ENCODE results near the gene SRGAP3.

SRGAP3 gene

DNA sequence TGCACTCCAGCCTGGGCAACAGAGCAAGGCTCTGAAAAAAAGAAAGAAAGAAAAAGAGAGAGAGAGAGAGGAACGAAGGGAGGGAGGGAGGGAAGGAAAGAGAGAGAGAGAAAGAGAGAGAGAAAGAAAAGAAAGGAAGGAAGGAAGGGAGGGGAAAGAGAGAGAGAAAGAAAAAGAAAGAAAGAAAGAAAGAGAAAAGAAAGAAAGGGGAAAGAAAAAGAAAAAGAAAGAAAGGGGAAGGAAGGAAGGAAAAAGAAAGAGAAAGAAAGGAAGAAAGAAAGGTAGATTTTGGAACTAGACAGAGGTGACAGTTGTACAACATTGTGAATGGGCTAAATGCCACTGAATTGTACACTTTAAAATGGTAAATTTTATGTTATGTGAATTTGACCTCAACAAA lies 5.3 kb upstream of the SRGAP3 start:
- no peak for DNase-seq

GRCh38 chr3:9253327-9253726 lies 3.9 kb upstream of the SRGAP3 start:
- no peak for DNase-seq

- no peak for DNase-seq
These were observed 1.8 kb upstream of the SRGAP3 start for GRCh38 chr3:9251055-9251786.

GRCh38 chr3:9250236-9250635 lies 790 bp upstream of the SRGAP3 start:
- peak in 13 of 58 donors; percentile 9 to 43 (median 20) for DNase-seq

- peak in 21 of 58 donors; percentile 14 to 62 (median 30) for DNase-seq
These were observed 749 bp downstream of the SRGAP3 start for GRCh38 chr3:9248522-9249271.

DNA sequence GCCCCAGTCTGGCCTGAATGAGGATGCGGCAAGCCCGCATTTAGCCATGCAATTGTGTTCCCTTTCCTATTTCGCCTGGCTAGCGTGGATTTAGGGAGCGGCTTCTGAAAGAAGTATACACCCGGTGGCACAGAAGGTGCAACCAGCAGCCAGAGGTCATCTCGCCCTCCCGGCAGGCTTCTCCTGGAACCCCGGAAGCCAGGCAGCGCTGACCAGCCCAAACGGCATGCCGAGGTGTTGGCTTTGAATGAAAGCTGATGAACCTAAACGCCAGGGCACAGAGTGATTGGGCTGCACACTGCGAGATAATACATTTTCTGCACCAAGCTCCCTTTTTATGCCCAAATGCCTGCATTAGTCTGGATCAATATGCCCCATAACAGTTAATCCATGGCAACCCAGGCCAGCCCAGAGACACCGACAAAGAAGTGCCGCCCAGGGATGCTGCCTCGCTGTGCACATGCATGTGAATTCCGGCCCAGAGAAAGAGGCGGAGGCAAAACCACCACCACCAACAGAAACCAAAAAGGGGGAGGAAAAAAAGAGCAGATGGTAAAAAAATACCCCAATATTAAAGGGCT lies 1.4 kb downstream of the SRGAP3 start:
- DNase-seq, result peak in 14 of 58 donors; percentile 7 to 62 (median 46)

DNA sequence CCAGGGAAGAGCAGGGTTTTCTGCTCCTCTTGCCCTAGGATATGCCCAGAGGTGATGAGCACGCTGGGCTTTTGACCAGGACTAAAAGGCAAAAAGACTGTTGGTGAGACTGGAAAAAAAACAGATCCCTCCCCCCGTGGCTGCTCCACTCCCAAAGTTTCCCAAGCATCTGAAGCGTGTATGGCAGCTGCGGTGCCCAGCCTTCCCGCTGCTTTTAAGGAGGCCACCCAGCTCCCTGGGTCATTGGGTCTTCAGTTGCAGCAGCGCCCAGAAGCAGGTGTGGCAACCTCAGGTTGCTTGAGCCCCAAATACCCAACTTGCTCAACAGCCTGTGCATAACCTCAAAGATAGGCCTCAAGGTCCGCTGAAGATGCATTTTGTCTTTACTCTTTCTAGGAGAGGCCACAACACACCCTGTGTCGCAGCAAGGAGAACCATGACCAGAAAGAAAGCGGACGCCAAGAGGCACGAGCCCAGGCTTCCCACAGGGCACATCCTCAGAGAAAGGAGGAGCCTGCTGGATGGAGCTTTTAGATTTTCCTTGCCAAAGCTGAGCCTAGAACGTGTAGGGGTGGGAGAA lies 2.0 kb downstream of the SRGAP3 start:
- DNase-seq, result peak in 16 of 58 donors; percentile 15 to 64 (median 44)

GRCh38 chr3:9246189-9246588 lies 3.3 kb downstream of the SRGAP3 start:
- DNase-seq, result no peak

DNA sequence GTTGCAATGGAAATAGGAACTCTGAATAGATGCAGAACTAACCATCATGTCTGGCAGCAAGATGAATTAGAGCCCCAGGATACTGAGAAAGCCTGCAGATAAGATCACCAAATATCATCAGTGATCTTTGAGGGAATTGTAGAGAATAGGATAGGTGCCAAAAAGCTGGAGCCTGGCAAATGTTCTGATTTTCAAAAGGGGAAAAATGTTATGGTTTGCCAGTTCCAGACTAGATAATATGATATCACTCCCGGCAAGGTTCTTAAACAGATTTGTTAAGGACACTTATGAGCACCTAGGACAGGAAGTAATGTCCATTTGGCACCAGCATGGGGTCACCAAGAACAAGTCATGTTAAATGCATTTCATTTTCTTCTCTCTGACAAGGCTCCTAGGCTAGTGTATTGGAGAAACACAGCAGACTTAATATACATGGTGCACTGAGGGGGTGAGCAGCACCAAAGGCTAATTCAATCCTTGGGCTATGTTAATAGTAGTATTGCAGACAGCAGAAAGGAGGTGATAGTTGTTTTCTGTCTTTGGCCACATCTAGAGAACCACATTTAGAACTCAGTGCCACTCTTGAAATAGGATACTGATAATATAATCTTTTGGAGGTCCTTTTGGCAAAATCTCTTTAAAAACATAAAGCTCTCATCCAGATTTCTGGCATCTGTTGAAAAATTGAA lies 4.8 kb downstream of the SRGAP3 start:
- no peak for DNase-seq

DNA sequence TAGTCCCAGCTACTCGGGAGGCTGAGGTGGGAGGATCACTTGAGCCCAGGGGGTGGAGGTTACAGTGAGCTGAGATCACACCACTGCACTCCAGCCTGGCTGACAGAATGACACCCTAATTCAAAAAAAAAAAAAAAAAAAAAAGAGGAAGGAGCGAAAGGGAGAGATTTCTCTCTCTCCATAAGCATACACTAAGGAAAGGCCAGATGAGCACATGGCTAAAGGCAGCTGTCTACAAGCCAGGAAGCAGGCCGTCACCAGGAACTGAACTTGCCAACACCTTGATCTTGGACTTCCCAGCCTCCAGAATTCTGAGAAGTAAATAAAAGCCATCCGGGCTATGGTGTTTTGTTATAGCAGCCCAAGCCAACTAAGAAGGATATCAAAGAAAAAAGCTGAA lies 7.5 kb downstream of the SRGAP3 start:
- no peak for DNase-seq

DNA sequence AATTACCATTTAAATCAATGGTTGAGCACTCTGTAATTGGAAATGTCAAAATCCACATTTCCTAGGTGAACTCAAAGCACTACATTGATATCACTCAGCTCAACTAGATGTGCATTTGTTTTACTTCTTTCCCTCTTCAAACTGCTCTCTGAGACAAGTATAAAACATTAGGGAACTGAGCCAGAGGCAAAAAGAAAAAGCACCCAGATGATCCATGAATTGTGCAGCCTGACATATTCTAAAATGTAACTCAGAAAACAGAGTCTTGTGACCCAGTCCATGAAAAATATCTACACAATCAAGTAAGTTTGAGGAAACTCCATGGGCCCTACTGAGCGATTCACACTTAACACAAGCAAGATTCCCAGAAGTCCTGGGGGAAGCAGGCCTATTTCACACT lies 9.8 kb downstream of the SRGAP3 start:
- DNase-seq, result no peak

- no peak for DNase-seq
These were observed 10.6 kb downstream of the SRGAP3 start for GRCh38 chr3:9238721-9239295.

DNA sequence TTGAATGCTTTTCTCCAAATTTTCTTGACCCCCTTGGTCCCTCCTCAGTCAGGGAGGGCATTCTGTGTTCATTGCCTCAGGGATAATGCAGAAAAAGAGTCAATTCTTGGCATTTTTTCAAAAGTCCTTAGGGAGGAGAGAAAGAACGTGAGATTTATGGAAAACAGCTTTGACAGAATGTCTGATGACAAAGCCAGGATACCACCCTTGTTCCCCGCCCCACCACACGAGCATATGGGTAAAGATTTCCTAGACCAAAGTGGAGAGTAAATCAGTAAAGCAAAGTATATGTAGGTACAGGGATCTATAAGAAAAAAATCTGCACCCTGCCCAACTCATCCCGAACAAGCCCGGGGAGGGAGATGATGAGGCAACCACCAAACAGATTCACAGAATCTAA lies 11.2 kb downstream of the SRGAP3 start:
- no peak for DNase-seq

DNA sequence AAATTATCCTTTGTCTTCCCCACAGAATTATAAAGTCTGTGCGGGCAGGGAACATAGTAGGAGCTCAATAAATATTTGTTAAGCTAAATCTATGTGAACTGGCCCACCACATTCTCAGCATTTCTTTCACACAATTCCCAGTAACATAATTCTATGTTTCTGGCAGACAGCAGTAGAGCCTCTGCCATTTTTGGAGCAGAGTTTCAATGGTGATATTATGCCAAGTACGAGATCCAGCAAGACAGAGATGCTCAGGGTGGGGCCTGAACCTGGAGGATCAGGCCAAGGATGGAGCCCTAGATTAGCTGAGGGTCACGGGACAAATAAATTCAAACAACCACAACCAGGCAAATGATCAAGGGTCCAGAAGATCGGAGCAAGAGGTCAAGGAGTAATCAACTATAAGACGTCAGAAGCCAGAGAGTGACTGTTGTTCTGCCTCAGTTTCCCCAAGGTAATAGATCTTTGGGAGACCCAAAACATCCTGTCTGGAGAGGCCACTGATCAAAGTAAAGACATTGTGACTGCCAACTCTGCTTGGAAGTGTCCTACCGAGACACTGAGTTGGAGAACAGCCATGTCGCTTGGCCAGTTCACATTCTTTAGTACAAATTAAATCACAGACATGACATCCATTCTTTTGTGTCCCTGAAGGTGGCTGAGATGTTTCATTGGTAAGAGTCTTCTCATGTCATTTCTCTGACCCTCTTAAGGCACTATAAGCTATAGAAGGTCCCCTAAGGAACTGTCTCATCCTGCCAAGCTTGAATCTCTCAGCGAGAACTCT lies 15.4 kb downstream of the SRGAP3 start:
- no peak for DNase-seq

DNA sequence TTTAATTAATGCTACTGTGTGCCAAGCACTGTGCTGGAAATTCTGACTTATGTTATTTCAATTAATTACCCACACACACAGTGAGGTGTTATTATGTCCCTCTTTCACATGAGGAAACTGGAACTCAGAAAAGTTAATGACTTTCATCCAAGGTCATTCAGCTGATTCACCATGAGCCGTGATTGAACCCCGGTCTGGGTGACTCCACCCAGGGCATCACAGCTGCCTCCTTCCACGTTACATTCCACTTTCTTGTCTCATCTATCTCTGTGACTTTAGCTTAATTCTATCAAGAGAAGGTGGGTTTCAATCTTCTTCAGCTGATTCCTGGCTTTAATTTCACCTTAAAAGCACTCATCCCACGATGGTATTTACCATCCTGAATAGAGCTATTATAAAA lies 16.3 kb downstream of the SRGAP3 start:
- no peak for DNase-seq

DNA sequence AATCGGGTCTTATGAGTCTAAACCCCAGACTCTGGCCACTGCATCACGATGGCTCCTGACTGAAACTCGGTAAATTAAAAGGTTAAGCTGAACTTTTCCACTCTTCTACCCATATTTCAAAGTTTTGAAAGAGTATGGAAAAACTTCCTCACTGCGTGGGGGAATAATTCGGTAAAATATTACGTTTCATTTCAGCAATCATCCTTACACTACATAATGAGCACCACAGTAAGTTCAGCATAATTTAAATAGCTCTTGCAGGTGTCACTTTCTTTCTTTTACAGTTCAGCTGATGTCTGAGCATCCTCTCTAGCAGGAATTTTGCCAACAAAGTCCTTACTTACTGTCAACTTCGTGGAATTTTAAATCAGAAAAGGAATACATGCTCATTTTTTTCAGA lies 17.5 kb downstream of the SRGAP3 start:
- no peak for DNase-seq

DNA sequence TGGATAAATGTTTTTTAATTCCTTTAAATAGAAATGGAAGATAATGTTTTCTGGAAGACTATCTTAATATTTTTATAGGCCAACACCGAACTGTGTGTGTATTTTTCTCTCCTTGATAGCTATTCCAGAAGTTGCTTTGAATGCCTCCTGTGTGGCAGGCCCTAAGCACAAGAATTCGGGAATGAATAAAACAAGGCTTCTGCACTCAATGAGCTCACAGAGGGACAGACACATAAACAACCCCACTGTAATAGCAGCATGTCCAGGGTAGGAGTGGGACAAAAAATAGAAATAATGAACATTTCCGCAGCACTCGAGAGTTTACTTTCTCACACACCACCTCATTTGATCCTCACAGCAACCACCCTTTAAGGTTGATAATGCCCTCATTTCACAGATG lies 18.0 kb downstream of the SRGAP3 start:
- peak in 3 of 58 donors; percentile 8 to 21 (median 10) for DNase-seq

DNA sequence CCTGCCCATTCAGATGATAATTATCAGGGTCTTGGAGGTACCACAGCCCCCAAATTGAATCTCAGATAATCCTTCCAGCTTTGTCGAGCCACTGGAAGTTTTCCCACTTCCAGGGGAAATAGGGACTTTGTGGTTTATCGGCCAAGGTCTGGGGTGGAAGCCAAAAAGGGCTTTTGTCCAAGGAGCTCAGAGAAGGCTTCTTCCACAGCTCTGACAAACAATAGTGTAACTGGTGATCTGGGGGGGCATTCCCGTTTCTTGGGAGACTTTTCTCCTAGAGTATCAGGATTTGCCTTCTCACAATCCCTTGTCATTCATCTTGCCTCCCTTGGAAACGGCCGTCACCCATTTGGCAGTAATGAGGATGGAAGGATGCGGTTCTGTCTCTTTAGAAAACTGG lies 18.4 kb downstream of the SRGAP3 start:
- peak in 37 of 58 donors; percentile 11 to 83 (median 43) for DNase-seq

GRCh38 chr3:9230596-9230995 lies 18.9 kb downstream of the SRGAP3 start:
- peak in 1 of 58 donors; percentile 32 for DNase-seq

DNA sequence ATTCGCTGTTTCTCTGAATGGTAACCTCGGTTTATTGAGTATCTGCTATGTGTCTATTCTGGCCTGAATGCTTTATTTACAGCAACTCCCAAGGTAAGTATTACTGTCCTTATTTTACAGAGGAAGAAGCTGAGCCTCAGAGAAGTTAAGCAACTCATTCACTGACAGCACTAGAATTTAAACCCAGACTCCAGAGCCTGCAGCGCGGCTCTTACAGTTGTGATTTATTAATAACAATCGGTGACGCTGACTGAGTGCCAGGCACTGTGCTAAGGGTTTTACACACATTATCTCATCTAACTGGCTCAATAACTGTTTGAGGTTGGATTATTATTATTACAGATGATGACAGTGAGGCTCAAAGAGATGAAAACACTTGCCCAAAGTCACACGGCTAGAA lies 19.6 kb downstream of the SRGAP3 start:
- DNase-seq, result no peak
